ENCODE data around the gene RNF144A.
"Not testable (repeated sequence)": the region's sequence is repeated elsewhere in the genome, so short reads cannot be mapped to it uniquely, and the experiment has no call there.

The RNF144A gene

GRCh38 chr2:6917071-6917760 is at the start of gene RNF144A:
TSS of gene RNF144A (plus strand) at chr2:6917412. CDS start at chr2:6996927, 79,515 bp downstream.
- DNase-seq, result peak; percentile 44

GRCh38 chr2:6872394-6872793 is 44.8 kb upstream of the RNF144A start:
- no peak for DNase-seq

GRCh38 chr2:6874032-6874431 is 43.2 kb upstream of the RNF144A start:
- no peak for DNase-seq

GRCh38 chr2:6876309-6876708 is 40.9 kb upstream of the RNF144A start:
- DNase-seq, result no peak

GRCh38 chr2:6877402-6878304 is 39.6 kb upstream of the RNF144A start, which contains the start of gene RSAD2:
TSS of gene RSAD2 (plus strand) at chr2:6877777. CDS start at chr2:6877801, 24 bp downstream.
- no peak for DNase-seq

- no peak for DNase-seq
These were observed 38.7 kb upstream of the RNF144A start for GRCh38 chr2:6878549-6878948.

GRCh38 chr2:6879011-6879410 is 38.2 kb upstream of the RNF144A start:
- no peak for DNase-seq

- DNase-seq, result no peak
These were observed 36.9 kb upstream of the RNF144A start for GRCh38 chr2:6880200-6880733.

- no peak for DNase-seq
These were observed 36.2 kb upstream of the RNF144A start for GRCh38 chr2:6881046-6881445.

GRCh38 chr2:6881516-6881915 is 35.7 kb upstream of the RNF144A start:
- DNase-seq, result no peak

- no peak for DNase-seq
These were observed 33.6 kb upstream of the RNF144A start for GRCh38 chr2:6883448-6884122.

- DNase-seq, result no peak
These were observed 31.7 kb upstream of the RNF144A start for GRCh38 chr2:6885551-6885950.

GRCh38 chr2:6885968-6886367 is 31.2 kb upstream of the RNF144A start:
- DNase-seq, result no peak

- no peak for DNase-seq
These were observed 29.4 kb upstream of the RNF144A start for GRCh38 chr2:6887751-6888192.

GRCh38 chr2:6888724-6889123 is 28.5 kb upstream of the RNF144A start:
- DNase-seq, result no peak

GRCh38 chr2:6893876-6894482 is 23.2 kb upstream of the RNF144A start:
- DNase-seq, result no peak

GRCh38 chr2:6896930-6897759 is 20.1 kb upstream of the RNF144A start:
- DNase-seq, result no peak

GRCh38 chr2:6902581-6902980 is 14.6 kb upstream of the RNF144A start:
- DNase-seq, result not testable (repeated sequence)

GRCh38 chr2:6905668-6906067 is 11.5 kb upstream of the RNF144A start:
- DNase-seq, result no peak

- DNase-seq, result no peak
These were observed 11.0 kb upstream of the RNF144A start for GRCh38 chr2:6906165-6906741.

GRCh38 chr2:6908291-6908690 is 8.9 kb upstream of the RNF144A start:
- DNase-seq, result no peak

Data from T1000 (cell line).